DMS 273 (cell line): ENCODE results near the gene HP1BP3.
"Not testable (repeated sequence)": the region's sequence is repeated elsewhere in the genome, so short reads cannot be mapped to it uniquely, and the experiment has no call there.

ENCODE experiments used
- DNase-seq: peaks from one replicate; lab custom pipeline; 2025; ENCODE audit not compliant: unreplicated experiment; lab: John Stamatoyannopoulos, UW

HP1BP3 gene, protein sequence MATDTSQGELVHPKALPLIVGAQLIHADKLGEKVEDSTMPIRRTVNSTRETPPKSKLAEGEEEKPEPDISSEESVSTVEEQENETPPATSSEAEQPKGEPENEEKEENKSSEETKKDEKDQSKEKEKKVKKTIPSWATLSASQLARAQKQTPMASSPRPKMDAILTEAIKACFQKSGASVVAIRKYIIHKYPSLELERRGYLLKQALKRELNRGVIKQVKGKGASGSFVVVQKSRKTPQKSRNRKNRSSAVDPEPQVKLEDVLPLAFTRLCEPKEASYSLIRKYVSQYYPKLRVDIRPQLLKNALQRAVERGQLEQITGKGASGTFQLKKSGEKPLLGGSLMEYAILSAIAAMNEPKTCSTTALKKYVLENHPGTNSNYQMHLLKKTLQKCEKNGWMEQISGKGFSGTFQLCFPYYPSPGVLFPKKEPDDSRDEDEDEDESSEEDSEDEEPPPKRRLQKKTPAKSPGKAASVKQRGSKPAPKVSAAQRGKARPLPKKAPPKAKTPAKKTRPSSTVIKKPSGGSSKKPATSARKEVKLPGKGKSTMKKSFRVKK

DNA sequence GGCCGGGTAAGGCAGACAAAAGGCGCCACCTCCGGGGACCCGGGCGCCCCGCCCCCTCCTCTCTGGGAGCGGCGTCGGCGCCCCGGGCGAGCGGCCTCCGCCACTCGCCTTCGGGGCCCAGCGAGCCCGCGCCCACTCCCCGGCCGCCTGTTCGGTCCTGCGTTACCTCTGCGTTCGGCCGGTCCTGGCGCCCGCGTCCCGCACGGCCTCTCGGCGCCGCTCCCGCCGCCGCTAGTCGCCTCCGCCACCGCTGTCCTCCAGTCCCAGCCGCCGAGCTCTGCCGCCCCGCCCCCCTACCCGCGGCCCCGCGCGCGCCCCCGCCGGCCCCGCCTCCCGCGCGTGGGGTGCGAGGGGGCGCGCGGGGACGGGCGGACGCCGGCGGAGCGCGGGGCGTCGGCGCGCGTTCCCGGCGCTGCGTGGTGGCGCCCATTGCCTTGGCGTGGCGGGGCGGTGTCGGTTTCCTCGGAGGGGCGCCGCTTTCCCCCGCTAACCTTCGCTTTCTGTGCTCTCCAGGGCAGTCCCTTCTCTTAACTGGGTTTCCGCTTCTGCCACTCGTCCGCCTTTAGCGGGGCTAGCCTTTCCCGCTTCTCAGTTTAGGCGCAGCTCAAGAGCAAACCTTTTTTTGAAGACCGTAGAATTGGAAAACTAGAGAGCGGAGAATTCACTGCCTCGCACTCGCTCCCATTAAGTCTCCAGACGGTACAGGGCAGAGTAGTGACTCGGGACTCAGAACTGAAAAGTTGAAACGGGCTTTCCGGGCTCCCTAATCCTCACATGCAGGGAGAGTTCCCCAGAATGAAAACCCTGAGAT, at the start of gene HP1BP3:
HP1BP3 (minus strand) TSS at position 279 of the 811 bp plus-strand sequence. CDS start 6,867 bp downstream, outside the sequence.
- peak; percentile 87 for DNase-seq

DNA sequence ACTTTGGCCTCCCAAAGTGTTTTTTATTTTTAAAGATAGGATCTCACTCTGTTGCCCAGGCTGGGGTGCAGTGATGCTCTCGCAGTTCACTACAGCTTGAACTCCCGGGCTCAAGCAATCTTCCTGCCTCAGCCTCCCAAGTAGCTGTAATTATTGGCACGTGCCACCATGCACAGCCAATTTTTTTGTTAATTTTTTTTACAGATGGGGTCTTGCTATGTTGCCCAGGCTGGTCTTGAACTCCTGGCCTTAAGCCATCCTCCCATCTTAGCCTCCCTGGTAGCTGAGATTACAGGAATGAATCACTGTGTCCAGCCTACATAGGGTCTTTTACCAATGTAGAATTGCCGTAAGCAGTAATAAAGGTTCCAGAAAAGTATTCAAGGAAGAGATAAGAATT, 49.1 kb upstream of the HP1BP3 start:
- no peak for DNase-seq

GRCh38 chr1:20834780-20835179, 47.7 kb upstream of the HP1BP3 start:
- no peak for DNase-seq

DNA sequence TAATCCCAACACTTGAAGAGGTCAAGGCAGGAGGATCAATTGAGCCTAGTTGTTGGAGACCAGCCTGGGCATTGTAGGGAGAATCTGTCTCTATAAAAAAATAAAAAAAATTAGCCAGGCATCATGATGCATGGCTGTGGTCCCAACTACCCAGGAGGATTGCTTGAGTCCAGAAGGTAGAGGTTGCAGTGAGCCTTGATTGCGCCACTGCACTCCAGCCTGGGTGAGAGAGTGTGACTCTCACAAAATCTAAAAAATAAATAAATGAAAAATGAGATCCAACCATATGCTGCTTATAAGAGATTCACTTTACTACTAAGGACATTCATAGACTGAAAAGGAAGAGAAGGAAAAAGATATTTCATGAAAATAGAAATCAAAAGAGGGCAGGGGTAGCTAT, 47.1 kb upstream of the HP1BP3 start:
- no peak for DNase-seq

DNA sequence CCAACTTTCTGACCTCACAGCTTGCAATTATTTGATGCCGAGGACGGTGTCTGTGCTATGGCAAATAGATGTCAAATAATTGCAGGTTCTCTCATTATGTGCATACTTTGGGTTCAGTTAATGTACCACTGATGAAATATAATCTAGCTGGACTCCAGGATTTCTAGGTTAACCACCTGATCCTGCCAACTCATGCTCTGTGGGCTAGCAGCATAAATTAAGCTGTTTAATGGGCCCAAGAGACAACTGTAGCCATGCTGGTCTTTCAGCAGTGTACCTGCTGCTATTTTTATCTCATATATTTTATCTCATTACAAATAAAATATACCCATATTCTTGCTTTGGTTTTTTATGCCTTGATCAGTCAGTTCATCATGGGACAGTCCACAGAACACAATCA, 43.3 kb upstream of the HP1BP3 start:
- DNase-seq = peak; percentile 48

GRCh38 chr1:20829946-20830345, 42.8 kb upstream of the HP1BP3 start:
- no peak for DNase-seq

- no peak for DNase-seq
Measured at GRCh38 chr1:20829531-20829930, 42.4 kb upstream of the HP1BP3 start.

DNA sequence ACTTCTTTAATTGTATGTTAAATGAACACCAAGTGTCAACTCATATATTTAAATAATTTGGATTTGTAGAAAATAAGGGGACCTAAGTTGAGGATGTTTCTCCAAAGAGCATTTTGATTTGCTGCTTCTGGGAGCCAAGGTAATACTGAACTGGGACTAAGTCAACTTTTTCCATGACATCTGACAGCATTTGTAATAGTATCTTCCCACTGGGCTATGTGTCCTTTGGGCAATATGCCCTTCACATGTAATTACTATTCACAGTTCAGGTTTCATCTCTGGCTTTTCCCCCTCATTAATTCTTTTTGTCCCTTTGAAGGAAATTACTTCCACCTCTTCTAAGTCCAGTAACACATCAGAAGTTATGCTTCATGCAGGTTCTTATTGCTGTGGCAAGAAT, 36.7 kb upstream of the HP1BP3 start:
- DNase-seq = peak; percentile 35

- no peak for DNase-seq
Measured at GRCh38 chr1:20821466-20821865, 34.4 kb upstream of the HP1BP3 start.

DNA sequence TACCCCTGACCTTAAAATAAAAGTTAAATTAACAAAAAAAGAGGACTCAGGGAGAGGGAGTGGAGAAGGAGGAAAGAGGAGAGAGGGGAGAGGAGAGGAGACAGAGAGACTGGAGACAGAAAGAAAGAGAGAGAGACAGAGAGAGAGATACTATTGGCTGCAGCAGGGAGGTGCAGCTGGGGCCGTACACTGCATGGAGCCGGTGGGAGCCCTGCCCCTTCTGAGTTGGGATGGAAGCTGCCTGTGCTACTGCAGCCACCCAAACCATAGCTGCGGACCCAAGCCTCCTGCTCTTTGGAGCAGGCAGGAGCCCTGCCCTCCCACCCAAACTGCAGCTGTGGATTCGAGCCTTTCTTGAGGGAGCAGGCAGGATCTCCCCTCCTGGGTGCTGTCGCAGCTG, 32.7 kb upstream of the HP1BP3 start:
- no peak for DNase-seq

DNA sequence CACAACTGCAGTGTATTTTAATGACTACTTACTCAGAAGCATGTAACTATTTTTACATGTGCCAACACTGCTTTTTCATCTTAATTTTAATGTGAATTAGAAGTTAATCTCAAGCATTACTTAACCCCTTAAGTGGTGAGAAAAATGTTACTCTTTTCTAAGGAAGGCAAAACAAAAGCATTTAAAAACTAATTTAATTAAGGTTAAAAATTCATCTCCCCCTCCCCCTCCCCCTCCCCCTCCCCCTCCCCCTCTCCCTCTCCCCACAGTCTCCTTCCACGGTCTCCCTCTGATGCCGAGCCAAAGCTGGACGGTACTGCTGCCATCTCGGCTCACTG, 27.4 kb upstream of the HP1BP3 start:
- DNase-seq = no peak

GRCh38 chr1:20811916-20812315, 24.8 kb upstream of the HP1BP3 start:
- DNase-seq = no peak

- no peak for DNase-seq
Measured at GRCh38 chr1:20793236-20793635, 6.1 kb upstream of the HP1BP3 start.

DNA sequence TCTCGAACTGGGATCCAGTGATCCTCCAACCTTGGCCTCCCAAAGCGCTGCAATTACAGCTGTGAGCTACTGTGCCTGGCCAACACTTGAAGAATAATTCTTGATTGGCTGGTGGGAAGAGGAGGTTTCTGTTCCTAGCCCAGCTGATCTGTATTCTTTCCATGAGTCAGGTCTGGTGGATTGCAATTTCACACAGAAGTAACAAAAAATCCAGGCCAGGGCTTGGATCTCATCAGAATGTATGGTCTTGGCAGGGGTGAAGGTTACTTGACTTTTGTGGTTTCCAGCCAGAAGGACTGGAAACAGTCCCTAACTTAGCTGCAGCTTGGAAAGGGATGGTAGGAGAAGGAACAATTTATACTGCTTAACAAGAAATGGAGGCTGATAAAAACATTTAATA, 5.1 kb upstream of the HP1BP3 start:
- no peak for DNase-seq

DNA sequence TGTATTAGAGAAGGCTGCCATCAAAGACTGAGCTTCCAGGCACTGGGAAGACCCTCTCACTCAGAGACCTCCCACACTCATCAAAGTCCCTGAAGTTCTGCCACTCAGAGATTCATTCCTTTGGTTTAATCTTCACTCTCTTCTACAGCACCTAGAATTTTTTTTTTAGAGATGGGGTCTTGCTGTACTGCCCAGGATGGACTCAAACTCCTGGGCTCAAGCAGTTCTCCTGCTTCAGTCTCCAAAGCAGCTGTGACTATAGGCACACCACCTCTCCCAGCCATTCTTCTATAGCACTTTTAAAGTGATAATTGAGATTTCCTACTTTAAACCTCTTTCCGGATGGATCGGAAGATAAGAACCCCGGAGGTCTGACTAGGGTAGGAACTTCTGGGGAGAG, 3.7 kb upstream of the HP1BP3 start:
- DNase-seq = no peak

- DNase-seq = not testable (repeated sequence)
Measured at GRCh38 chr1:20789598-20789997, 2.5 kb upstream of the HP1BP3 start.

DNA sequence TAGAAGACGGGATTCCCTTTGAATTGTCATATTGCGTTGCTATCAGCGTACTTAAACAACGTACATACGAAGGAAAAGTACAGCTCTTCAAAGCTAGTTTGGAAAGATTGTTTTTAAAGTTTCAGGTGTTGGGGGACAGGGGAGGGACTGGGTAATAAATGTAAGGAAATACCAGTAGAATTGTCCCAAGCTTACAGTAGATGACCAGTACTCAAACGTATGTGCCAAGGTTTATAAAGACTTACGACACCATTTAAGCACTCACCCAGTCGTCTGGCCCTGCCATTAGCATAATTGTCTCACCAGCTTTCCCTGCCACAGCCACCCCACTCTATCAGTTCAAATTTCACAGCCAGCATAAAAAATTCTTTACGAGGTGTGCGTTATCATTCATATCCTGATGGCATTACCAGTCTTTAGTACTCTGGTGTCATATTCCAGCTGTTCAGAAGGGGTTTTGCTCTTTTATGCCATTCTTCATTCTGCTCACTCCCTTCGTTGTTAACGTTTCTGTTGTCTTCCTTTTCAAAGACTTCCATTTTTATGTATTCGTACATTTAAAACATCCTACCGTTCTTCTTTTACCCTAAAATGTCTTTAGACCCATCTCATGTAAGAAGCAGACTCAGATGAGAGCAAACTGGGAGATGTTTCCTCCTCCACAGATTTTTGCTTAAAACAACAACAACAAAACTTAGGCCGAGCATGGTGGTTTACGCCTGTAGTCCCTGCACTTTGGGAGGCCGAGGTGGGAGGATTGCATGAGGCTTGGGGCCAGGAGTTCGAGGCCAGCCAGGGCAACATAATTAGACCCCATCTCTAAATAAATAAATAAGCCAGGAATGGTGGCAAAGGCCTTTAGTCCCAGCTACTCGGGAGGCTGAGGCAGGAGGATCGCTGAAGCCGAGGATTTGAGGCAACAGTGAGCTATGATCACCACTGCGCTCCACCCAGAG, 1.0 kb upstream of the HP1BP3 start:
- peak; percentile 68 for DNase-seq

DNA sequence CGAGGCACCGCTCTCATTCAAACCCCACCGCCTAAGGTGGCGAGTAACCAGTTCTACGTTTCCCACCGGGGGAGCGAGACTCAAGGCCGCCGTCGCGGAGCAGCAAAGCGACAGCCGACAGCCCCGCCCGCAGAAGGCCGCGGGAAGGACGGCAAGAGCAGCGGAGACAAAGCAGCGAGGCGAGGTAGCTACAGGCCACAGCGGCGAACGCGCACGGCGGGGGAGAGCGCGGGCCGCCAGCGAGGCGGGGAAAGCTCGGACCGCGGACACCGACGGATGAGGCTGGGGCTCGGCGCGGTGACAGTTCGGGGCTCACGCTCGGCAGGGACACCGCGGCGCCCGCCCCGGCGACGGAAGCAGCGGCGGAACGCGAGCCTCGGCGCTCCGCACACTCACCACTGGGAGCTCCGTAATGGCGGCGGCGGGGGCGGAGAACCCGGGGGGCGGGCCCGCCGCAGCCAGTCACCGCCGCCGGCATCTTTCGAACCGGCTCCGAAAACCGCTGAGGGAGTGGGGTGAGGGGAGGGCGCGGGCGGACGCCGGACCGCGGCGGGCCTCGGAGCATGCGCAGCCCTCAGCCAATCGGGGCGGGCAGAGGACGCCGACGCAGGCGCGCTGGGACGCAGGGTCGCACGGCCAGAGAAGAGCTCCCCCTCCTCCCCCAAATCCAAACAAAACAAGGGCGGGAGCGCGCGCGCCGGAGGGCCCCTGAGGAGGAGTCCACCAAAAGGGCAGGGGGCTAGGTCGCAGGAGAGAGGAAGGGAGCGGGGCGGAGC, 666 bp downstream of the HP1BP3 start:
- DNase-seq = peak; percentile 98

DNA sequence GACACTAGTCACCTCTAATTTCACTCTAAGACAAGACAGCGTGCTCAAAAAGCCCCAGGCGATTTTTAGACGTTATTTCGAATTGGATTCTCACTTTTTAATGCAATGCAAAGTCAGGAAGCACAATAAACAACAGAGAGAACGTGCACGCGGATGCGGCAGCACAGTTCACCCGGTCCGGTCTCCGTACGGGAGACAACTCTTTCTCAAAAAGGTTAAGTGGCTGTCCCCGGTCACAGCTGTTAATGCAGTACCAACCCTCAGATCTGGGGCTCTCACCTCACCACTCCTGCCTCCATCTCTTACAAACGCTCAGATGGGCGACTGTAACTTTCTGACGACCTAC, 1.2 kb downstream of the HP1BP3 start:
- no peak for DNase-seq

DNA sequence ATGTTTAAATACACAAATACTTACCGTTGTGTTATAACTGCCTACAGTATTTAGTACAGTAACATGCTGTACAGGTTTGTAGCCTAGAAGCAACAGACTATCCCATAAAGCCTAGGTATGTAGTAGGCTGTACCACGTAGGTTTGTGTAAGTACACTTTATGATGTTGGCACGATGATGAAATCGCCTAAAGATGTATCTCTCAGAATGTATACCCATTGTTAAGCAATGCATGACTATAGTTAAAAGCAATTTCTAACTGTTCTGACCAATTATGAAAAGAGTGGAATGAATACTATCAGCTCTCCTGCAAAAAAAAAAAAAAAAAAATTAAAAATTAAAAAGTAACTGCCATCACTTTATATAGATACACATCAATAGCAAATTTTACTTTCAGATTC, 11.4 kb downstream of the HP1BP3 start:
- DNase-seq = no peak
